ENCODE data around the gene PSMB2. TPM values are rescaled to one million over a fixed set of nuclear protein-coding genes. Genes with fewer than 3 reads are reported as not detected.

PSMB2 gene
- total and polyA plus RNA-seq, 2 experiments from 2014 or later, result 29.0 to 106 TPM

DNA sequence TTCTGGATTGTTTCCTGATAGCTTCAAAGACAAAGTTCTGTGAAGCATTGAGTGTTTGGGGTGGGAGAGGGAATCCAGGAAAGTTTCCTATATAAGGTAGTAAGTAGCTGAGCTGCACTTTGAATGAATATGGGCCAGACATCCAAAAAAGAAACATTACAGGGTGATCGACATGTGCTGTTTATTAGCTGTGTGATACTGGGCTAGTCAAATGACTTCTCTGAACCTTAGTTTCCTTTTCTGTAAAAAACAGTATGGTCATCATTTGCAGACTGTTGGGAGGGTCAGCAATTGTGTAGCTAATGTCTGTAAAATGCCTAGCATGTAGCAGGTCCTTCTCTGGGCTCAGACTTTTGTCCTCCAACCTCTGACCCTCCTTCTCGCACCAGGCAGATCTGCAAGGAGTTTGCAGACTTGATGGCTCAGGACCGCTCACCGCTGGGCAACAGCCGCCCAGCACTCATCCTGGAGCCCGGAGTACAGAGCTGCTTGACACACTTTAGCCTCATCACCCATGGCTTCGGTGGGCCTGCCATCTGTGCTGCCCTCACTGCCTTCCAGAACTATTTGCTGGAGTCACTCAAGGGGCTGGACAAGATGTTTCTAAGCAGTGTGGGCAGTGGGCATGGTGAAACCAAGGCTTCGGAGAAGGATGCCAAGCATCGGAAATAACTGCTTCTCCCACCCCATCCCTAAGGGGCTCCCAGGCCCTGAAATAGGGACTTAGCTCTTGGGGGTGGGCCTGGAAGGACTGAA lies 47.1 kb downstream of the PSMB2 start:
- no peaks in the 10 kb centered on the region; the same call in 1 of the 2 replicates for H3K36me3 ChIP-seq (ENCODE audit: low read depth)
- H3K9ac ChIP-seq, result no peak overlapping the region
- WGBS, 2 experiments (ENCODE audit: low coverage in 1 of 2, low lambda C conversion rate in 2 of 2, missing lambda C conversion rate in 2 of 2), result 81 to 89% methylated on average over 9 of the region's 9 CpGs
- no peak overlapping the region for H3K27ac ChIP-seq
- H3K9me3 ChIP-seq (ENCODE audit: low read depth), result no peaks in the 10 kb centered on the region
- no peaks in the 10 kb centered on the region for H3K79me2 ChIP-seq (ENCODE audit: insufficient read depth)
- H4K20me1 ChIP-seq (ENCODE audit: insufficient read depth), result no peaks in the 10 kb centered on the region
- H3K4me3 ChIP-seq, result no peak overlapping the region
- no peak for DNase-seq
- no peak for TF ChIP-seq EZH2 (IDR thresholded peaks at IDR 0.05; ENCODE audit: insufficient read depth, poor library complexity, severe bottlenecking)
- no peak for TF ChIP-seq EZH2phosphoT487 (IDR thresholded peaks at IDR 0.05; ENCODE audit: insufficient read depth, low read depth)
- H3K4me1 ChIP-seq (ENCODE audit: insufficient read depth), result no peaks in the 10 kb centered on the region
- no peaks in the 10 kb centered on the region for H3K27me3 ChIP-seq (replicated peaks; ENCODE audit: insufficient read depth)
- no peak overlapping the region for H2AFZ ChIP-seq
- no peaks in the 10 kb centered on the region for H3K9me2 ChIP-seq (ENCODE audit: insufficient read depth)
- no peak overlapping the region for H3K4me2 ChIP-seq (ENCODE audit: unreplicated experiment)
- H3F3A ChIP-seq (ENCODE audit: insufficient read depth), result no peaks in the 10 kb centered on the region
- in situ Hi-C loops (cut with MboI), result no loop called here

DNA sequence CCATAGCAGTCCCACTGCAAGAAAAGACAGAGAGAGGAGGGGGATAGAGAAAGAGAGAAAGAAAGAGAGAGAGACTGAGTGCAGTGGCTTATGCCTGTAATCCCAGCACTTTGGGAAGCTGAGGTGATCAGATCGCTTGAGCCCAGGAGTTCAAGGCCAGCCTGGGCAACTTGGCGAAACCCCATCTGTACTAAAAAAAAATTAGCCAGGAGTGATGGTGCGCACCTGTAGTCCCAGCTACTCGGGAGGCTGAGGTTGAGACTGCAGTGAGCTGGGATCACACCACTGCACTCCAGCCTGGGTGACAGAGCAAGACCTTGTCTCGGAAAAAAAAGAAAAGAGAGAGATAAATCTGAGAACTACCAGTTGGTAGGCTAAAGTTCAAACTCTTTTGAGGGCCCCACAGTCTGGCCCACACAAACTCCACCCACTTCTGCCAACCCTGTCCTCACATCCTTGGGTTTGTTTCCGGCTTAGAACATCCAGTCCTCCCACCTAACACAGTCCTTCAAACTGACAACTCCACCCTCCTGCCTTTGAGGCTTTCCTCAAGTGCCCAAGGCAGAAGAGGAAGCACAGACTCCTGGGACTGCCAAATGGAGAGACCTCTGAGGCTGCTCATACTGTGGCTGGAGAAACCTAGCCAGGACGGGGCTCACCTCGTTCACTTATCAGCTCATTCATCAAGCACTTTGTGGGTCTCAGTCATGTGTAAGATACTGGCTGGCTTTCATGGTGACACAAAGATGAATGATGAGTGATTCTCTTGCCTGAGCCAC lies 48.1 kb downstream of the PSMB2 start:
- H3K4me2 ChIP-seq (ENCODE audit: unreplicated experiment), result no peak overlapping the region
- 66 to 75% methylated on average over 8 of the region's 8 CpGs for WGBS, 2 experiments (ENCODE audit: low coverage in 1 of 2, low lambda C conversion rate in 2 of 2, missing lambda C conversion rate in 2 of 2)
- H3K27ac ChIP-seq, result no peak overlapping the region
- H3F3A ChIP-seq (ENCODE audit: insufficient read depth), result no peaks in the 10 kb centered on the region
- H3K4me3 ChIP-seq, result no peak overlapping the region
- no peak overlapping the region for H2AFZ ChIP-seq
- H3K9me2 ChIP-seq (ENCODE audit: insufficient read depth), result no peaks in the 10 kb centered on the region
- H3K9ac ChIP-seq, result no peak overlapping the region
- no peaks in the 10 kb centered on the region for H3K9me3 ChIP-seq (ENCODE audit: low read depth)
- in situ Hi-C loops (cut with MboI), result no loop called here
- H3K4me1 ChIP-seq (ENCODE audit: insufficient read depth), result no peaks in the 10 kb centered on the region
- no peak for DNase-seq
- no peaks in the 10 kb centered on the region for H3K27me3 ChIP-seq (replicated peaks; ENCODE audit: insufficient read depth)
- TF ChIP-seq EZH2phosphoT487 (IDR thresholded peaks at IDR 0.05; ENCODE audit: insufficient read depth, low read depth) (no peak), EZH2 (IDR thresholded peaks at IDR 0.05; ENCODE audit: insufficient read depth, poor library complexity, severe bottlenecking) (no peak)
- no peaks in the 10 kb centered on the region for H3K79me2 ChIP-seq (ENCODE audit: insufficient read depth)
- no peaks in the 10 kb centered on the region for H4K20me1 ChIP-seq (ENCODE audit: insufficient read depth)
- H3K36me3 ChIP-seq (ENCODE audit: low read depth), result no peaks in the 10 kb centered on the region

DNA sequence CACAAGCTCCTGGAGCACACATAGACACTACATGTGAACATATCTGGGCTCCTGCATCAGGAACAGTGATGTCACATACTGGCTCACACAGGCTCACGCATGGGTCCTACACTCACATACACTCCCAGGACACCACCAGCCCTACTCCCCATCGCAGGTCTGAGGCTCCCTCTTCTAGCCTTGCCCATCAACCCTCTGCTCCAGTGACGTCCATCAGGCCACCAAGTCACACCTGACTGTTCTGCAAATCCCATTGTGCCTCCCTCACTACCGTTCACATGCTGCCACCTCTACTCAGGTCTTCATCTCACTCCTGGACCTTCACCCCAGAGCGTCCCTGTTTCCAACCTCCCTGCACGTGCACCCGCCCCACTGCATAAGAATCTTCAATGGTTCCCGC lies 50.1 kb downstream of the PSMB2 start:
- no peaks in the 10 kb centered on the region for H4K20me1 ChIP-seq (ENCODE audit: insufficient read depth)

DNA sequence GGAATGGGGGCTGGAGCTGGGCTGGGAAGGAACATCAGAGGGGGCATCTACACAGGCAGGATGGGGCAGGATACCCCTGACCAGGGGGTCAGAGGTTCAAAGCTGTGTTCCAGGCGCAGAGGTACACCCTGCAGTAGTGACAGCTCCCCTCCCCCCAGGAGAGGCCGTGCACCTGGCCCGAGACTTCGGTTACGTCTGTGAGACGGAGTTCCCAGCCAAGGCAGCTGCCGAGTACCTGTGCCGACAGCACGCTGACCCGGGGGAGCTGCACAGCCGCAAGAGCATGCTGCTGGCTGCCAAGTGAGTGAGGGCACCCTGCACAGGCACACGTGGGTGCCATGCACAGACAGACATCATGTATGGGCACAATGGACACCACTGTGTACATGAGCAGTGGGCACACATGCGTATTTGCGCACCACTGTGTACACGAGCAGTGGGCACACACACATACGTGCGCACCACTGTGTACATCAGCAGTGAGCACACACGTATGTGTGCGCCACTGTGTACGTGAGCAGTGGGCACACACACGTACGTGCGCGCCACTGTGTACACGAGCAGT lies 50.8 kb downstream of the PSMB2 start:
- no peaks in the 10 kb centered on the region for H3K4me1 ChIP-seq (ENCODE audit: insufficient read depth)
- H3K4me3 ChIP-seq, result no peak overlapping the region
- no peak overlapping the region for H3K9ac ChIP-seq
- H4K20me1 ChIP-seq (ENCODE audit: insufficient read depth), result no peaks in the 10 kb centered on the region
- no peak overlapping the region for H3K27ac ChIP-seq
- no peak for DNase-seq
- in situ Hi-C loops (cut with MboI), result no loop called here
- H3K9me2 ChIP-seq (ENCODE audit: insufficient read depth), result no peaks in the 10 kb centered on the region
- 92 to 93% methylated on average over 25 of the region's 25 CpGs for WGBS, 2 experiments (ENCODE audit: low coverage in 1 of 2, low lambda C conversion rate in 2 of 2, missing lambda C conversion rate in 2 of 2)
- H3K9me3 ChIP-seq (ENCODE audit: low read depth), result no peaks in the 10 kb centered on the region
- H2AFZ ChIP-seq, result no peak overlapping the region
- no peaks in the 10 kb centered on the region for H3K27me3 ChIP-seq (replicated peaks; ENCODE audit: insufficient read depth)
- no peak for TF ChIP-seq EZH2phosphoT487 (IDR thresholded peaks at IDR 0.05; ENCODE audit: insufficient read depth, low read depth)
- no peak for TF ChIP-seq EZH2 (IDR thresholded peaks at IDR 0.05; ENCODE audit: insufficient read depth, poor library complexity, severe bottlenecking)
- H3K36me3 ChIP-seq (ENCODE audit: low read depth), result no peaks in the 10 kb centered on the region
- H3K79me2 ChIP-seq (ENCODE audit: insufficient read depth), result no peaks in the 10 kb centered on the region
- H3F3A ChIP-seq (ENCODE audit: insufficient read depth), result no peaks in the 10 kb centered on the region
- H3K4me2 ChIP-seq (ENCODE audit: unreplicated experiment), result no peak overlapping the region

More for the DNA sequence above, 50.1 kb downstream of the PSMB2 start:
- Histone ChIP-seq H3K9me3 (ENCODE audit: low read depth) (no peaks in the 10 kb centered on the region), H3K4me1 (ENCODE audit: insufficient read depth) (no peaks in the 10 kb centered on the region), H3K27me3 (replicated peaks; ENCODE audit: insufficient read depth) (no peaks in the 10 kb centered on the region), H3F3A (ENCODE audit: insufficient read depth) (no peaks in the 10 kb centered on the region), H3K4me2 (ENCODE audit: unreplicated experiment) (no peak overlapping the region), H3K27ac (no peak overlapping the region), H3K4me3 (no peak overlapping the region), H2AFZ (no peak overlapping the region), H3K9me2 (ENCODE audit: insufficient read depth) (no peaks in the 10 kb centered on the region), H3K36me3 (ENCODE audit: low read depth) (no peaks in the 10 kb centered on the region), H3K9ac (no peak overlapping the region), H3K79me2 (ENCODE audit: insufficient read depth) (no peaks in the 10 kb centered on the region)
- in situ Hi-C loops (cut with MboI), result no loop called here
- DNase-seq, result no peak
- WGBS, 2 experiments (ENCODE audit: low coverage in 1 of 2, low lambda C conversion rate in 2 of 2, missing lambda C conversion rate in 2 of 2), result 86 to 88% methylated on average over 8 of the region's 8 CpGs
- TF ChIP-seq EZH2phosphoT487 (IDR thresholded peaks at IDR 0.05; ENCODE audit: insufficient read depth, low read depth) (no peak), EZH2 (IDR thresholded peaks at IDR 0.05; ENCODE audit: insufficient read depth, poor library complexity, severe bottlenecking) (no peak)

Data from GM23248 (cell line).